ENCODE data around the gene SPEM3. TPM values are rescaled to one million over a fixed set of nuclear protein-coding genes. Genes with fewer than 3 reads are reported as not detected.

The SPEM3 gene
- total RNA-seq, 3 donors from 2014 or later: not detected

DNA sequence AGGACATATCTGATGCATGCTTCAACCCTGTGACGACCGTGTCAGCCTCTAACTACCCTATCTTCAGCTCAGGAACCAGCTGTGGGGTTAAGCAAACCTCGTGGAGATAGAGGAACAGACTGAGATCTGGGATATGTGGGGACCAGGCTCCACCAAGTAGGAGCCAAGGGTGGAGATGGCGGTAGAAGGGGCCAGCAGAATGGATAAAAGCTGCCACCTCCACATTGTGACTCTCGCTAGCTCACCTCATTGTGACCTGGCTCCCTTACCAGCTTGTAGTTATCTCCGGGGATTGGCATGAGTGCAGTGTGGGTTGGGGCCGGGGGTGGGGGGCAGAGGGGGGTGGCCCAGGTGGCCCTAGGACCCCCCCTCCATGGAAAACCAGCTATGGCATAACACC, 3.3 kb upstream of the SPEM3 start, which contains the start of gene SPEM2:
SPEM2 (plus strand) TSS at position 301 of the 400 bp plus-strand sequence; CDS start at position 374, 73 bp downstream.
- no peaks in the 10 kb centered on the region for H3K36me3 Mint-ChIP-seq (ENCODE audit: insufficient read depth)
- DNase-seq (no peak), ATAC-seq (no peak)
- no peak within 1 kb of the TSS for H3K4me3 Mint-ChIP-seq
- H3K4me1 Mint-ChIP-seq (ENCODE audit: low read depth): no peaks in the 10 kb centered on the region
- H3K9me3 Mint-ChIP-seq: no peaks in the 10 kb centered on the region
- H3K27me3 Mint-ChIP-seq (ENCODE audit: low read depth): peaks cover 2% of the 10 kb centered on the region

DNA sequence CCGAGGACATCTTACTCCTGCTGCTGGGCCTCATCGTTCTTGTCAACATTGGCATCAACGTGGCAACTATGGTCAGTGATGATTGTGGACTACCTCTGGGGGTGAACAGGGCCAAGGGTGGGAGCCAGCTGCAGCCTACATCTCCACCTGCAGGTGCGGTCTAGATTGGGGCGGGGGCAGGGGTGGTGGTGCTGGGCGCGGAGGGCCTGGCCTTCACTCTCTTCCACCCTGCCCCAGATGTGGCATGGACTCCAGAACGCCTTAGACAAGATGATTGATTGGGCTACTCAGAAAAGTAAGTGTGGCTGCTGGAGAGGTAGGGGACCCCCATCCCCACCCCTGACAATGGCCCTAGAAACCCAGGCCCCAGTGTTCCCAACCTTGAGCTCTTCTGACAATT, 2.9 kb upstream of the SPEM3 start:
- Mint-ChIP-seq H3K9me3 (no peaks in the 10 kb centered on the region), H3K4me3 (no peak overlapping the region), H3K36me3 (ENCODE audit: insufficient read depth) (no peaks in the 10 kb centered on the region), H3K27me3 (ENCODE audit: low read depth) (peaks cover 2% of the 10 kb centered on the region), H3K4me1 (ENCODE audit: low read depth) (no peaks in the 10 kb centered on the region)
- ATAC-seq: no peak
- no peak for DNase-seq

GRCh38 chr17:7426203-7426863, 2.3 kb upstream of the SPEM3 start:
- DNase-seq (no peak), ATAC-seq (no peak)
- peaks cover 2% of the 10 kb centered on the region for H3K27me3 Mint-ChIP-seq (ENCODE audit: low read depth)
- no peaks in the 10 kb centered on the region for H3K4me1 Mint-ChIP-seq (ENCODE audit: low read depth)
- no peaks in the 10 kb centered on the region for H3K36me3 Mint-ChIP-seq (ENCODE audit: insufficient read depth)
- H3K4me3 Mint-ChIP-seq: no peak overlapping the region
- no peaks in the 10 kb centered on the region for H3K9me3 Mint-ChIP-seq

DNA sequence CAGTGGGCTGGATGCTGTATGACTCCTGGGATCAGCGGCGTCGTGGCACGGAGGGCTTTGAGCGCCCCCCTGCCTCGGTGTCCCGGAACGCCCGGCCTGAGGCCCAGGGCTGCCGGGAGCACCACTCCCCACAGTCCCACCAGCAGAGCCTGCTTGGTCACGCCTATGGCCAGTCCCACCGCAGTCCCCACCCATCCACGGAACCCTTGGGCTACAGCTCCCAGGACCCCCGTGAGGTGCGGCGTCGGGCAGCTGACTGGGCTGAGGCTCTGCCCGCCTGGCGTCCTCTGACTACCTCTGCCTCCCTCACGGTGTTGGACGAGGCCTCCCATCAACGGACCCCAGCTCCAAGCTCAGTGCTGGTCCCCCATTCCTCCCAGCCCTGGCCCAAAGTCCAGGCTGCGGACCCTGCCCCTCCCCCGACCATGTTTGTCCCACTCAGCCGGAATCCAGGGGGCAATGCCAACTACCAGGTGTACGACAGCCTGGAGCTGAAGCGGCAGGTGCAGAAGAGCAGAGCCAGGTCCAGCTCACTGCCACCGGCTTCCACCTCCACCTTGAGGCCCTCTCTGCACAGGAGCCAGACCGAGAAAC, 1.7 kb upstream of the SPEM3 start:
- Mint-ChIP-seq H3K27me3 (ENCODE audit: low read depth) (peaks cover 2% of the 10 kb centered on the region), H3K4me3 (no peak overlapping the region), H3K9me3 (no peaks in the 10 kb centered on the region), H3K4me1 (ENCODE audit: low read depth) (no peaks in the 10 kb centered on the region), H3K36me3 (ENCODE audit: insufficient read depth) (no peaks in the 10 kb centered on the region)
- ATAC-seq: no peak
- no peak for DNase-seq

DNA sequence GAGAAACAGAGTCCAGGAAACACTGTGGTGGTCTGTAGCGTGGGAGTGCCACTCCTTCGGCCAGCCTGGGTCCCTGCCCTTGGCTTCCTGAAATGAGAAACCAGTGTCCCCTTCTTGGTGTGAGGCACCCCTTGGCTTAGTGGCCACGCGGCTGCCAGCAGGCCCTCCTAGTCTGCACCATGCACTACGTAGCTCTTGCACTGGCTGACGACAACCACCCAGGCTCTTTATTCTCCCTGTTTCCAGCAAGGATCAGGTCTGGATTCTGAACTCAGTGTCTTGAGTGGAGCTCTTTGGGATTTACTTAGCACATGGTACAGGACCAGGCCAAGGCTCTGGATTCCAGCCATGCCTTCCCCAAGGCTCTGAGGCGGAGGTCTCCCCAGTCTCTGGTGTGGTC, 1.1 kb upstream of the SPEM3 start:
- Mint-ChIP-seq H3K4me1 (ENCODE audit: low read depth) (no peaks in the 10 kb centered on the region), H3K9me3 (no peaks in the 10 kb centered on the region), H3K4me3 (no peak overlapping the region), H3K36me3 (ENCODE audit: insufficient read depth) (no peaks in the 10 kb centered on the region), H3K27me3 (ENCODE audit: low read depth) (peaks cover 2% of the 10 kb centered on the region)
- ATAC-seq (no peak), DNase-seq (no peak)

GRCh38 chr17:7429722-7430121, 1.1 kb downstream of the SPEM3 start:
- Mint-ChIP-seq H3K4me1 (ENCODE audit: low read depth) (no peaks in the 10 kb centered on the region), H3K9me3 (no peaks in the 10 kb centered on the region), H3K36me3 (ENCODE audit: insufficient read depth) (no peaks in the 10 kb centered on the region), H3K27me3 (ENCODE audit: low read depth) (peaks cover 2% of the 10 kb centered on the region), H3K4me3 (no peak overlapping the region)
- ATAC-seq (no peak), DNase-seq (no peak)

DNA sequence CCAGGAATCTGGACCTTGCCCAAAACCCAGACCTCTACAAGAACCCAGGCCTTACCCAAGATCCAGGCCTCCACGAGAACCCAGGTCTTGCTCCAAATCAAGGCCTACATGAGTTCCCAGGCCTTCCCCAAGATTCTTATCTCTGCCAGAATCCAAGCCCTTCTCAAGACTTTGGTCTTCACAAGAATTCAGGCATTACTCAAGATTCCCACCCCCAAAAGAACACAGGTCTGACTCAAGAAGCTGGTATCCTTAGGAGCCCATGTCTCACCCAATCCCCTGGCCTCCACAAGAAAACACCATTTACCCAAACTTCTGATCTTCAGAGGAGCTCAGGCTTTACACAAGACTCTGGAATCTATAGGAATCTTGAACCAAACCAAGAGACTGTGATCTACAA, 2.6 kb downstream of the SPEM3 start:
- no peaks in the 10 kb centered on the region for H3K9me3 Mint-ChIP-seq
- DNase-seq (no peak), ATAC-seq (no peak)
- peaks cover 8% of the 10 kb centered on the region for H3K4me1 Mint-ChIP-seq (ENCODE audit: low read depth)
- no peak overlapping the region for H3K4me3 Mint-ChIP-seq
- peaks cover under 1% of the 10 kb centered on the region for H3K27me3 Mint-ChIP-seq (ENCODE audit: low read depth)
- no peaks in the 10 kb centered on the region for H3K36me3 Mint-ChIP-seq (ENCODE audit: insufficient read depth)

GRCh38 chr17:7432296-7432695, 3.6 kb downstream of the SPEM3 start:
- ATAC-seq: no peak
- Mint-ChIP-seq H3K4me1 (ENCODE audit: low read depth) (peaks cover 11% of the 10 kb centered on the region), H3K9me3 (no peaks in the 10 kb centered on the region), H3K27me3 (ENCODE audit: low read depth) (no peaks in the 10 kb centered on the region), H3K36me3 (ENCODE audit: insufficient read depth) (no peaks in the 10 kb centered on the region), H3K4me3 (no peak overlapping the region)
- DNase-seq: no peak

DNA sequence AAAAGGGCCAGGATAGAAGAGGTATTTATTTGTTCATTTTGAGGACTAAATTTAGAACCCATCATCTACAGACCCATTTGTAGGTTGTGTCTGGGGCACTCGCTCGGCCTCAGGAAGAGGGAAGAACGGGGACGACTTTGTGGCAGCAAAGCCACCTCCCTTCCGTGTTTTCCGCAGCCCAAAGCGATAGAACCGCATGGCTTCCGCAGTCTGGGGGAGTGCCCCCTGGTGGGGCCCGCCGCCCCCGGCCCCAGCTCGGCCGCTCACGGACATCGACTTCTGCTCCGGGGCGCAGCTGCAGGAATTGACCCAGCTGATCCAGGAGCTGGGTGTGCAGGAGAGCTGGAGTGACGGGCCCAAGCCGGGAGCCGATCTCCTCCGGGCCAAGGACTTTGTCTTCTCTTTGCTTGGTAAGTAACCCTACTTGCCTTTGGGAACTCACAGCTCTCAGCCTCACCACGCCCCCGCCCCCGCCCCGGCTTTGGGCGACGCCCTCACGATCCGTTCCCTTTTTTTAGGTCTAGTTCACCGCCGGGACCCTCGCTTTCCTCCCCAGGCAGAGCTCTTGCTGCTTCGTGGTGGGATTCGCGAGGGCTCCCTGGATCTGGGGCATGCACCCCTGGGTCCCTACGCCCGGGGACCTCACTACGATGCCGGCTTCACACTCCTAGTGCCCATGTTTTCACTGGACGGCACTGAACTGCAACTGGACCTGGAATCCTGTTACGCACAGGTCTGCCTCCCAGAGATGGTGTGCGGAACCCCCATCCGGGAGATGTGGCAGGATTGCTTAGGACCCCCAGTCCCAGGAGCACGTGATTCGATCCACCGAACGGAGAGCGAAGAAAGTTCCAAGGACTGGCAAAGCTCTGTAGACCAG, 7.3 kb downstream of the SPEM3 start:
- peak; percentile 20 to 25 for ATAC-seq
- H3K27me3 Mint-ChIP-seq (ENCODE audit: low read depth): peaks cover 20% of the 10 kb centered on the region
- DNase-seq: peak; percentile 48
- no peaks in the 10 kb centered on the region for H3K9me3 Mint-ChIP-seq
- peak overlapping the region; percentile 93 for H3K4me3 Mint-ChIP-seq
- peaks cover 34% of the 10 kb centered on the region for H3K4me1 Mint-ChIP-seq (ENCODE audit: low read depth)
- H3K36me3 Mint-ChIP-seq (ENCODE audit: insufficient read depth): no peaks in the 10 kb centered on the region

DNA sequence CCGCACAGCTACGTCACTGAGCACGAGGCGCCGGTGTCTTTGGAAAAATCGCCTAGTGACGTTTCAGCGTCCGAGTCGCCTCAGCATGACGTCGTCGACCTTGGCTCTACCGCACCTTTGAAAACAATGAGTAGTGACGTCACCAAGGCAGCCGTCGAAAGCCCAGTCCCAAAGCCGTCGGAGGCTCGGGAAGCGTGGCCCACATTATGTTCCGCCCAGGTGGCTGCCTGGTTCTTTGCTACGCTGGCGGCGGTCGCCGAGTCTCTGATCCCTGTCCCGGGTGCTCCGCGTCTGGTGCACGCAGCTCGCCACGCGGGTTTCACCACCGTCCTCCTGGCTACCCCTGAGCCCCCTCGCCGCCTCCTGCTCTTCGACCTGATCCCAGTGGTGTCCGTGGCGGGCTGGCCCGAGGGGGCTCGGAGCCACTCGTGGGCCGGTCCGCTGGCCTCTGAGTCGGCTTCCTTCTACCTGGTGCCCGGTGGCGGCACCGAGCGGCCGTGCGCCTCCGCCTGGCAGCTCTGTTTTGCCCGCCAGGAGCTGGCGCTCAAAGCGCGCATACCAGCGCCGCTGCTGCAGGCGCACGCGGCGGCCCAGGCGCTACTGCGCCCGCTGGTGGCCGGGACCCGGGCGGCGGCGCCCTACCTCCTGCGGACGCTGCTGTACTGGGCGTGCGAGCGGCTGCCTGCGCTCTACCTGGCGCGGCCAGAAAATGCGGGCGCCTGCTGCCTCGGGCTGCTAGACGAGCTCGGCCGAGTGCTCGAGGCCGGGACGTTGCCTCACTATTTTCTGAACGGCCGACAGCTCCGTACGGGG, 8.1 kb downstream of the SPEM3 start:
- no peaks in the 10 kb centered on the region for H3K36me3 Mint-ChIP-seq (ENCODE audit: insufficient read depth)
- H3K4me1 Mint-ChIP-seq (ENCODE audit: low read depth): peaks cover 35% of the 10 kb centered on the region
- DNase-seq (peak; percentile 77), ATAC-seq (peak; percentile 75 to 78)
- peaks cover 27% of the 10 kb centered on the region for H3K27me3 Mint-ChIP-seq (ENCODE audit: low read depth)
- peak overlapping the region; percentile 93 for H3K4me3 Mint-ChIP-seq
- no peaks in the 10 kb centered on the region for H3K9me3 Mint-ChIP-seq

DNA sequence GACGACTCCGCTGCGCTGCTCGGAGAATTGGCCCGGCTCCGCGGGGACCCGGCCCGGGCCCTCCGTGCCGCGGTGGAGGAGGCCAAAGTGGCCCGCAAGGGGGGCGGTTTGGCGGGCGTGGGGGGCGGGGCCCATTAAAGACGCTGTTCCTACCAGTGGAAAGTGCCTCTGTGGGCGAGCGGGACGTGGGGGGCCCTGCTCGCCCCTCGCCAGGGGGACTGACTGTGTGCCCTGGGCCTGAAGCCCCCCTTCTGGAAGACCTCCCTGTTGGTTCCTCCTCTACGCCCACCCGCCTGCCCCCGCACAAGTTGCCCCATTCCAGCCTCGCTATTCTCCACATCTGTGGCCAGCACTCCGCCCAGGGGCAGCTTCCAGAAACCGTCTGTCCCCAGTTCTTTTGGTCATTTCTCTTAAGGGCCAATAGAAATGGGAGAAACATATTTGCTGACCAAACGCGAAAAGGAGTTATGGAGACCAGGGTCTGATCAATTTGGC, 8.8 kb downstream of the SPEM3 start:
- Mint-ChIP-seq H3K9me3 (no peaks in the 10 kb centered on the region), H3K27me3 (ENCODE audit: low read depth) (peaks cover 32% of the 10 kb centered on the region), H3K36me3 (ENCODE audit: insufficient read depth) (no peaks in the 10 kb centered on the region), H3K4me1 (ENCODE audit: low read depth) (peaks cover 35% of the 10 kb centered on the region), H3K4me3 (peak overlapping the region; percentile 67)
- ATAC-seq (no peak), DNase-seq (no peak)

GRCh38 chr17:7437950-7438614, 9.4 kb downstream of the SPEM3 start:
- ATAC-seq: no peak
- peak overlapping the region; percentile 67 for H3K4me3 Mint-ChIP-seq
- peaks cover 39% of the 10 kb centered on the region for H3K27me3 Mint-ChIP-seq (ENCODE audit: low read depth)
- H3K9me3 Mint-ChIP-seq: no peaks in the 10 kb centered on the region
- H3K36me3 Mint-ChIP-seq (ENCODE audit: insufficient read depth): no peaks in the 10 kb centered on the region
- peak; percentile 61 for DNase-seq
- H3K4me1 Mint-ChIP-seq (ENCODE audit: low read depth): peaks cover 35% of the 10 kb centered on the region

DNA sequence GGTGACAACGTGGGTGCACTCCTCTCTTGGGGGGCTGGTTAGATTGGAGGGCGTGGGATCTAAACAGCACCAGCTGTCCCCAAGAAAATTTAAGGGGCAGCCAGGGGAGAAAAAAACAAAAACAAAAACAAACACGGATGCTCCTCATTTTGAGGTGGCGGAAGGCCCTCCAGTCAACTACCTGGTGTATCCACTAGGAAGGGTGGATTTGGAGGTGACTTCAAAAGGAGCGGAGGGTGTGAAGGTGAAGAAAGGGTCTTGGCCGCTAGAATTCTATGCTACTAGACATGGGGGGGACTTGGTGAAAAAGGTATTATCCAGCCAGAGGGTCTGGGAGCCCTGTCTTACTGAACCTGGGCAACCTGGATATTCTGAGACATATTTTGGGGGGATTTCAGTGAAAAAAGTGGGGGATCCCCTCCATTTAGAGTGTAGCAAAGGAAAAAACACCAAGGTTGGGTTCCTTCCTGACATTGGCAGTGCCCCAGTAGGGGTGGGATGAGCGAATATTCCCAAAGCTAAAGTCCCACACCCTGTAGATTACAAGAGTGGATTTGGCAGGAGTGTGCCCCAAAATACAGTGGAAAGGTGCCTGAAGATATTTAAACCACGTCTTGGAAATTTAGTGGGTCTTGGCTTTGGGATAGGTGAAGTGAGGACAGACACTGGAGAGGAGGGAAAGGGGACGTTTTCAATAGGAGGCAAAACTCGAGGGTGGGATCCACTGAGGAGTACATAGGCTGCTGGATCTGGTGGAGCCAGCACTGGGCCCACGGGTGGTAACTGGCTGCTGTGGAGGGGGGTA, 10.2 kb downstream of the SPEM3 start:
- ATAC-seq (no peak), DNase-seq (no peak)
- Mint-ChIP-seq H3K27me3 (ENCODE audit: low read depth) (peaks cover 47% of the 10 kb centered on the region), H3K4me1 (ENCODE audit: low read depth) (peaks cover 35% of the 10 kb centered on the region), H3K9me3 (no peaks in the 10 kb centered on the region), H3K4me3 (peak overlapping the region; percentile 67), H3K36me3 (ENCODE audit: insufficient read depth) (no peaks in the 10 kb centered on the region)

Measured in activated T-cell treated with anti-CD3 and anti-CD28 coated beads, Interleukin-2, amount 50 U/mL, for 4 hours (primary cell).